Motor neuron (in vitro differentiated cells): ENCODE data around the gene FRMD7. TPM values are rescaled to one million over a fixed set of nuclear protein-coding genes. Genes with fewer than 3 reads are reported as not detected.

Experiments used
- total RNA-seq, 8 experiments: library from RNA; unstranded; fragments of 300-600 nt; gene quantifications; 2 replicates each; pipeline versions ENCODE4 v1.2.3 to v1.2.4, GENCODE V29; 2022

FRMD7 gene
- total RNA-seq, 8 experiments from 2014 or later = 0.08 to 0.36 (median 0.16) TPM; not detected in 1

Other genes starting within 250 kb of the FRMD7 start
- 10 to 100 TPM in 4 of 8 experiments, 1 to 10 TPM in 4; 3.7 to 45.0 (median 9.5) TPM for gene STK26, start 104.7 kb downstream of the FRMD7 start, total RNA-seq
- gene RAP2C, start 91.4 kb upstream of the FRMD7 start, total RNA-seq = 10 to 100 TPM; 16.6 to 34.8 (median 23.2) TPM